SK-N-SH (cell line): ENCODE results near the gene F2RL3.

Source experiments
- CTCF ChIP-seq: fragments of 200-600 bp; sonication (generic); IDR thresholded peaks from 2 replicates; pipeline ENCODE4 v1.6.1; 2017; ENCODE audit warnings: antibody characterized with exemption, mild to moderate bottlenecking, moderate library complexity
- USF1 ChIP-seq: IDR thresholded peaks from 2 replicates; pipeline ENCODE4 v1.4.0; 2012; ENCODE audit warnings: low read depth, borderline replicate concordance
- USF2 ChIP-seq: fragments of 150-350 bp; IDR thresholded peaks from 2 replicates; pipeline ENCODE4 v1.6.1; 2017; ENCODE audit warnings: antibody characterized with exemption, low read length, low read depth, borderline replicate concordance

- TF ChIP-seq CTCF (no peak), USF1 (no peak), USF2 (no peak)
These were observed 33.8 kb downstream of the F2RL3 start for GRCh38 chr19:16922592-16922934.
